GM19351 (cell line): ENCODE measurements around the gene BLTP3A.
"Not testable (repeated sequence)": the region's sequence is repeated elsewhere in the genome, so short reads cannot be mapped to it uniquely, and the experiment has no call there.

Source experiments
- ATAC-seq: cut with Tn5 transposase; IDR thresholded peaks from one replicate; pipeline ENCODE4 v1.9.1; 2021; ENCODE audit warnings: mild to moderate bottlenecking, moderate library complexity; ENCODE audit not compliant: unreplicated experiment

BLTP3A gene

DNA sequence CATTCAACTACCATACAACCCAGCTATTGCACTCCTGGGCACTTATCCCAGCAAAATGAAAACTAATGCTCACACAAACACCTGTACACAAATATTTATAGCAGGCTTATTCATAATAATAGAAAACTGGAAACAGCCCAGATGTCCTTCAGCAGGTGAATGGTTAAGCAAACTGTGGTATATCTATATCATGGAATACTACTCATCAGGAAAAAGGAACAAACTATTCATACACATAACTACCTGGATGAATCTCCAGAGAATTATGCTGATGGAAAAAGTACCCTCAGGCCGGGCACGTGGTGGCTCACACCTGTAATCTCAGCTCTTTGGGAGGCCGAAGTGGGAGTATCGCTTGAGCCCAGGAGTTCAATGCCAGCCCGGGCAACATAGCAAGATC lies 3.8 kb upstream of the BLTP3A start:
- ATAC-seq: no peak

- ATAC-seq: peak; percentile 32
These were observed 651 bp upstream of the BLTP3A start for GRCh38 chr6:34791164-34791700.

DNA sequence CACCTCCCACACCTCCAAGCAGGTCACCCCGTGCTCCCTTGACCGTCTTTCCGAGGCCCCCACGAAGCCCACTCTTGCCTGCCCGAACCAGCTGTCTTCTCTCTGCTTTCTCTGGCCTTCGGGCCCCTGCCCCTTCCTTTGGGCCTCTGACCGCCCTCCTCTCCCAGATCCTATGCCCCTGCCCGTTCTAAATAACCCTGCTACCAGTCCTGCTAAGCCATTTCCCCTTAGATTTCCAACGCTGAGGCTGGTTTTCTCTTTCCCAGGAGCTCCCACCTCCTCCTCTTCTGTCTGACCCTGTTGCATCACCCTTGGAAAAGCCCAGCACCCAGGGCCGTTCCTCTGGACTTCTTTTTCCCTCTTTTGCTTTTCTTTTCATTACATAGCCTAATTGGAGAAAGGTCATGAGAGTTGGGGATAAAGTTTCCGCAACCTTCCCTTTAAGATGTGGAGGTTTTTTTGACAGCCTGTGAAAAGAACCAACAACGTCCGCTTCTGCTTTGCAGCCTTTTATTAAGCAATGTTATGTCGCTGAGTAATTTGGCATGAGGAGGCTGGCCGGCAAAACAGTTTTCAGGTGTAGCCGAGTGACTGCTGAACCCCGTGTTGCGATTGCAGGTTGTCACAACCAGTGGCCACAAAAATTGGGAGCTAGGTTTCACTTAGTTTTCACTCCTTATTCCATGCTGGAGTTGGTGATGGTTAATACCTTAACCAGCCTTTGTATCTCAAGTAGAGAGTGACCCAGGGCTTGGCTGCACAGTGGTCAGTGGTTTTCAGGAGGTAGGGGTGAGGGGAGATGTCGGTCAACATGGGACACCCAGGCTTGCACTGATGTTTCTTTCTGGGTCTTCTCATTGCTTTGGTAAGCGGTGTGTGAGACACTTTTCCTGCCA lies 970 bp downstream of the BLTP3A start:
- ATAC-seq: no peak

- ATAC-seq: no peak
These were observed 2.0 kb downstream of the BLTP3A start for GRCh38 chr6:34793877-34794276.

DNA sequence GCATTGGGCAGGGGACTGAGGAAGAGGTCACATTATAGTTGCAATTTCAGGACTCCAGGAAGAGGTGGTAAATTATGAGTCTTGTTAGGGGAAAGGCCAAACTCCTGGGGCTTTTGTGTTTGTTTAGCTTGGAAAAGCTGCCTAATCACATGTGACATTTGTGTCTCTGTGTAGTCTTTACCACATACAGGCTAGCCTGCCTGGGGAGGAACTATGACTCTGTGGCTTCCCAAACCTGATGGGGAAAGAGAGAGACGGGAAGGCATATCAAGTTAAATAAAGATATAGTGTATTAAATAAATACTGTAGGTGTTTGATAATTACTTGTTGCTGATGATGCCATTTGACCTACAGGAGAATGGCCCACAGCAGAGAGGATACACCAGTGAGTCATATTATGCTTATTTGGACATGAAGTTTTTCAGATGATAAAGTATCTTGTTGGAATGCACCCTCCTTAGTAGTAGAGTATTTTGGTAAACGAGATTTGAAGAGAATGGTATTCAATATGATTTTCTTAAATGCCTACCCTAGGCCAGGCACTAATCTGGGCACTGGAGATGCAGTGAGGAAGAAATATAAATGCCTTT lies 4.0 kb downstream of the BLTP3A start:
- ATAC-seq: no peak

DNA sequence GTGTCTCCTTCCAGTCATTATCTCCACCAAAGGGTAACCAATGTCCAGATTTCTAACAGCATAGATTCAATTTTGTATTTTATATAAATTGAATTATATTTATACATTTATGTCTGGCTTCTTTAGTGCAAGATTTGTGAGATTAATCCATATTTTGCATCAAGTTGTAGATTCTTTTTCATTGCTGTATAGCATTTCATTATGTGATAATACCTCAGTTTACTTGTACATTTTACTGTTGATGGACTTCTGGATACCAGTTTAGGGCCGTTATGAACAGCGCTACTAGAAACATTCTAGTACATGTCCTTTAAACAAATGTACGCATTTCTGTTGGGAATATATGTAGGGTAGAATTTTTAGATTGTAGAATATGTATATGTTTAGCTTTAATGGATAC lies 6.2 kb downstream of the BLTP3A start:
- ATAC-seq: no peak

- ATAC-seq: no peak
These were observed 7.7 kb downstream of the BLTP3A start for GRCh38 chr6:34799547-34799946.

- no peak for ATAC-seq
These were observed 12.7 kb downstream of the BLTP3A start for GRCh38 chr6:34804543-34804942.

DNA sequence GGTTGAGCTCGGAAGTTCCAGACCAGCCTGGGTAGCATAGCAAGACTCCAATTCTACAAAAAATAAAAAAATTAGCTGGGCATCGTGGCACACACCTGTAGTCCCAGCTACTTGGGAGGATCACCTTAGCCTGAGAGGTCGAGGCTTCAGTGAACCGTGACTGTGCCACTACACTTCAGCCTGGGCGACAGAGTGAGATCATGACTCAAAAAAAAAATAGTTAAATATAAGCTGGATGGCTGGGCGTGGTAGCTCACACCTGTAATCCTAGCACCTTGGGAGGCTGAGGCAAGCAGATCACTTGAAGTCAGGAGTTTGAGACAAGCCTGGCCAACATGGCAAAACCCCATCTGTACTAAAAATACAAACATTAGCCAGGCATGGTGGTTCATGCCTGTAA lies 13.2 kb downstream of the BLTP3A start:
- ATAC-seq: not testable (repeated sequence)

- no peak for ATAC-seq
These were observed 15.0 kb downstream of the BLTP3A start for GRCh38 chr6:34806738-34807453.

GRCh38 chr6:34808473-34808872 lies 16.6 kb downstream of the BLTP3A start:
- ATAC-seq: not testable (repeated sequence)

DNA sequence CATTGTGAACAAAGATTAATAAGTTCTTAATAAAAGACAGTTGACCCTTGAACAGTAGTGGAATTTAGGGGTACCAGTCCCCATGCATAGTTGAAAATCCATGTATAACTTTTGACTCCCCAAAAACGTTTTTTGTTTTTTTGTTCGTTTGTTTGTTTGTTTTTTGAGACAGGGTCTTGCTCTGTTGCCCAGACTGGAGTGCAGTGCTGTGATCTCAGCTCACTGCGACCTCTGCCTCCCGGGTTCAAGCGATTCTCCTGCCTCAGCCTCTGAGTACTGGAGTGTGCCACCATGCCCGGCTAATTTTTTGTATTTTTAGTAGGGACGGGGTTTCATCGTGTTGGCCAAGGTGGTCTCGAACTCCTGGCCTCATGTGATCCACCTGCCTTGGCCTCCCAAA lies 17.5 kb downstream of the BLTP3A start:
- ATAC-seq: not testable (repeated sequence)

GRCh38 chr6:34810017-34810882 lies 18.4 kb downstream of the BLTP3A start:
- ATAC-seq: no peak

GRCh38 chr6:34810936-34811632 lies 19.2 kb downstream of the BLTP3A start:
- ATAC-seq: peak; percentile 94

DNA sequence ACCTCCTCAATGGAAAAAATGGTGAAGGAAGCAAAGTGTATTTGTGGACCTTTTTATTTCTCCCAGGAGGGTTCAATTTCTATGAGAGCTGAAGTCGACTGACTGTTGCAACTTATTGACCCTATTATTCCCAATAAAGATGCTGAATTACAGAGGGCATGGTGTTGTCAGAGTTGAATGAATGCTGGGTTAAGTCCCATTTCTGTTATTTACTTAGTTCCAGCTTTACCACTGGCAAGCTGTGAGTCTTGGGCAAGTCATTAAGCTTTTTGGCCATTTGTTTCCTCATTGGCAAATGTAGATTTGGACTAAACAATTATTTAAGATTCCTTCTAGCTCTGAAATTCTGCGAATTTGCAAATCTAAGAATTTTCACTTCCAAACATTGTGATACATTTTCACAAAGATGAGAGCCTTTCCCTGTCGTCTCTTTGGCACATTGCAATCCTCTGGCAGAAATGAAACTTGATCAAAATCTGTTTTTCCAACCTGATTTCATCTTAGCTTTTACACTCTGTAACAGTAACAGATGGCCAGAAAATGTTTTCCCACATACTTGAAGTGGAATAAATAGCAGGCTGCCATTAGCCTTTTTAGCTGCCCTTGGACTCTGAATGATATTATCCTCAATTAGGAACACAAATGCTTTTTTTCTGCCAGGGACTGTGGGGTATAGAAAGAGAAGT lies 21.3 kb downstream of the BLTP3A start:
- ATAC-seq: no peak

- no peak for ATAC-seq
These were observed 24.9 kb downstream of the BLTP3A start for GRCh38 chr6:34816635-34817301.

DNA sequence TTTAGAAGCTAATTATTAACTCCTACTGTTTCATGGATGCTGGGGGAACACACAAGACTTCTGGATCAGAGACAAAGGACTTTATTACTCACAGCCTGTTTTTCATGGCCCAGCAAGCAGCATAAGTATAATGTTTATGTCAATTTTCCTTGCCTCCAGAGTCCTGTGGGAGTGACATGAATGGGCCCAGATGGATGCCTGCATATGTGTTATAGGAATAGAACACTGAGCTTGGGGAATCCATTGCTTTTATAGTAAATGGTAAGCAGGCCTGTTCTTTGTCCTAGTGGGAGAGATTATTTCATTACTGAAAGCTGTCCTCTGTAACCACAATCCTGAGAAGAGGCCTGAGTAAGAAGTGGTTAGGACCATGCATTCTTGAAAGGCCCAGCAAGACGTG lies 25.6 kb downstream of the BLTP3A start:
- ATAC-seq: no peak

DNA sequence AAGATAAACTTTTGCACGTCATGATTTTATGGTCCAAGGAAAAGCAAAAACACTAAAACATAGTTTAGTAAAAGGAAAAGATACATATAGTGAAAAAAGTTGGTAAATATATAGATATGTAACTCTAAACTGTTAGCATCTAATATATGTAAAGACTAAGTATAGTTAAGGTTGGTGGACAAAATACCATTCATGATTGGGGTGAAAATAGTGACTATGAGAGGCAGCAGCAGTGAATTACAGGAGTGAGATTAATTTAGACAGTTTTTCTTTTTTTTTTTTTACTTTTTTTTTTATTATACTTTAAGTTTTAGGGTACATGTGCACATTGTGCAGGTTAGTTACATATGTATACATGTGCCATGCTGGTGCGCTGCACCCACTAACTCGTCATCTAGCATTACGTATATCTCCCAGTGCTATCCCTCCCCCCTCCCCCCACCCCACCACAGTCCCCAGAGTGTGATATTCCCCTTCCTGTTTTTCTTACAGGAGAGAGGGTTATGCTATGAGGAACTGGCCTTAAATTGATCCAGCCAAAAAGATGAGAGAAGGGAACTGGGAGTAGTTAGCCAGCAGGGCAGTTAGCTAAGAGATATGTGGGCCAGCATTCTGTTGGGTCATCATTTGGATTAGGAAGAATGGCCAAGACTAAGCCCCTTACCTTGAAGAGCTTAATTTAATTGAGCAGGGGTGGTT lies 27.1 kb downstream of the BLTP3A start:
- ATAC-seq: not testable (repeated sequence)
